COR-L47 (cell line): Measurements from ENCODE around the gene SINHCAF.

Experiments used
- DNase-seq: peaks from one replicate; lab custom pipeline; 2025; lab: John Stamatoyannopoulos, UW

SINHCAF gene

DNA sequence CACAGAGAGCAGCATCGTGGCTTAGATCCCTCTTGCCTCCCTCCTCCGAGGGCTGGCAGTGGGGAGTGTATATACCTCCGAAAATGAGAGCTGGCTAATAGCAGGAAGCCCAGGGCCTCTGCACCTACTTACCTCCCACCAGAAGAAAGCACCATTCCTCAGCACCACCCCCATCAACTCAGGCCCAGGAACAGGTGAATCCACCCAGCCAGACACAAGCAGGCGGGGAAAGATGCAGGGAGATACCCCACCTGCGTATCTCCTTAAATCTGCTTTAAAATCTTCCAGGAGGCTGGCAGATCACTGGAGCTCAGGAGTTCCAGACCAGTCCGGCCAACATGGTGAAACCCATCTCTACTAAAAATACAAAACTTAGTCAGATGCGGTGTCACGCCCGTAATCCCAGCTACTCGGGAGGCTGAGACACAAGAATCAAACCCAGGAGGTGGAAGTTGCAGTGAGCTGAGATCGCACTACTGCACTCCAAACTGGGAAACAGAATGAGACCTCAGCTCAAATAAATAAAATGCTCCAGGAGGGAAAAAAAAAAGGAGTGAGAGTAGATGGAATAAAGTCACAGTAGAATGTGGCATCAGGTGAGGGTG lies 93.5 kb downstream of the SINHCAF start:
- no peak for DNase-seq

DNA sequence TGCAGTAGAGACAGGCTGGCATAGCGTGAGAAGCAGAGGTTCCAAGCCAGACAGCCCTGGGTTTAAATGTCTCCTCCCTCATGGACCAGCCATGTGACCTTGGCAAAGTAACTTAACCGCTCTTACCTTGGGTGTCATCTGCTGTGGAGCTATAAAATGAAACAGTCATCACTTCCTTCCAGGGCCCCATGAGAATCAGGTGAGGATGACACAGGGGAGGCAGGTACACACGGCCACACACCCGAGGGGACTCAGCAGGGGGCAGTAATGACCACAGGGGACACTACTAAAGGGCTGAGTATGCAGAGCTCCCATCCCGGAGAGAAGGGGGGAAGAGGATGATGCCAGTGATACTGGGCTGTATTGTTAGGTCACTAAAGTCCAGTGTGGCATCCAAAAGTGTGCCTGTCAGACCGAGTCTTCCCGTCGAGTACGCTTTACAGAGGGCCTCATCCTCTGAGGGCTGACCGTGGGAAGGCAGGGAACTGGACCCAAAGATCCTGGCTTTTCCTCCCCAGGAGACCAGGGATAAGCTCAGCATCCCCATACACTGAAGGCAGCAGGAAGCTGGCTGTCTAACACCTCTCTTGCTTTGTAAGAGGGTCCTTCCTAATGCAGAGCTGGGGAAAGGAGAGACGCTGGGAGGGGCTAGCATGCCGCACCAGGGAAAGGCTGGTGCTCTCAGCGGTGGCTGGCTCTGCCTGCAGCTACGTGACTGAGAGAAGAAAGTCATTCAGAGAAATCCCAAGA lies 94.2 kb downstream of the SINHCAF start:
- no peak for DNase-seq
